Stimulated activated CD4-positive, alpha-beta T cell treated with anti-CD3 and anti-CD28 coated beads, TNF-alpha, amount 100 ng/mL, for 4 hours (primary cell): ENCODE measurements around the gene ZNF142.
A peak's percentile ranks its signal among the peaks of the same experiment; 100 is the strongest.

Experiments used
- DNase-seq, 3 experiments: peaks; one replicate each; pipeline ENCODE4 v3.0.0-alpha.2; 2020; ENCODE audit warnings: low read depth in 3 of 3

The ZNF142 gene, protein sequence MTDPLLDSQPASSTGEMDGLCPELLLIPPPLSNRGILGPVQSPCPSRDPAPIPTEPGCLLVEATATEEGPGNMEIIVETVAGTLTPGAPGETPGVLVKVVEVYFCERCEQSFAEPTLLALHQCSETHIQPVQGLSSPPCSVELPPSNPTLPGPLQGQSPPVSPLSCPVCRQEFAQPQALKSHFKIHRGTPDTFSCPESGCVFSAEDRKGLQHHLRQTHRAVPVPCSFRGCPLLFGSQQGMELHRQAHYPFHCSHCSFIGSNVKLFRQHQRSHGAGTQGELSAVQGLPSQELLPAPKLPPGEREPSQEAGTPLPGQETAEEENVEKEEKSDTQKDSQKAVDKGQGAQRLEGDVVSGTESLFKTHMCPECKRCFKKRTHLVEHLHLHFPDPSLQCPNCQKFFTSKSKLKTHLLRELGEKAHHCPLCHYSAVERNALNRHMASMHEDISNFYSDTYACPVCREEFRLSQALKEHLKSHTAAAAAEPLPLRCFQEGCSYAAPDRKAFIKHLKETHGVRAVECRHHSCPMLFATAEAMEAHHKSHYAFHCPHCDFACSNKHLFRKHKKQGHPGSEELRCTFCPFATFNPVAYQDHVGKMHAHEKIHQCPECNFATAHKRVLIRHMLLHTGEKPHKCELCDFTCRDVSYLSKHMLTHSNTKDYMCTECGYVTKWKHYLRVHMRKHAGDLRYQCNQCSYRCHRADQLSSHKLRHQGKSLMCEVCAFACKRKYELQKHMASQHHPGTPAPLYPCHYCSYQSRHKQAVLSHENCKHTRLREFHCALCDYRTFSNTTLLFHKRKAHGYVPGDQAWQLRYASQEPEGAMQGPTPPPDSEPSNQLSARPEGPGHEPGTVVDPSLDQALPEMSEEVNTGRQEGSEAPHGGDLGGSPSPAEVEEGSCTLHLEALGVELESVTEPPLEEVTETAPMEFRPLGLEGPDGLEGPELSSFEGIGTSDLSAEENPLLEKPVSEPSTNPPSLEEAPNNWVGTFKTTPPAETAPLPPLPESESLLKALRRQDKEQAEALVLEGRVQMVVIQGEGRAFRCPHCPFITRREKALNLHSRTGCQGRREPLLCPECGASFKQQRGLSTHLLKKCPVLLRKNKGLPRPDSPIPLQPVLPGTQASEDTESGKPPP (N-terminal part only)

DNA sequence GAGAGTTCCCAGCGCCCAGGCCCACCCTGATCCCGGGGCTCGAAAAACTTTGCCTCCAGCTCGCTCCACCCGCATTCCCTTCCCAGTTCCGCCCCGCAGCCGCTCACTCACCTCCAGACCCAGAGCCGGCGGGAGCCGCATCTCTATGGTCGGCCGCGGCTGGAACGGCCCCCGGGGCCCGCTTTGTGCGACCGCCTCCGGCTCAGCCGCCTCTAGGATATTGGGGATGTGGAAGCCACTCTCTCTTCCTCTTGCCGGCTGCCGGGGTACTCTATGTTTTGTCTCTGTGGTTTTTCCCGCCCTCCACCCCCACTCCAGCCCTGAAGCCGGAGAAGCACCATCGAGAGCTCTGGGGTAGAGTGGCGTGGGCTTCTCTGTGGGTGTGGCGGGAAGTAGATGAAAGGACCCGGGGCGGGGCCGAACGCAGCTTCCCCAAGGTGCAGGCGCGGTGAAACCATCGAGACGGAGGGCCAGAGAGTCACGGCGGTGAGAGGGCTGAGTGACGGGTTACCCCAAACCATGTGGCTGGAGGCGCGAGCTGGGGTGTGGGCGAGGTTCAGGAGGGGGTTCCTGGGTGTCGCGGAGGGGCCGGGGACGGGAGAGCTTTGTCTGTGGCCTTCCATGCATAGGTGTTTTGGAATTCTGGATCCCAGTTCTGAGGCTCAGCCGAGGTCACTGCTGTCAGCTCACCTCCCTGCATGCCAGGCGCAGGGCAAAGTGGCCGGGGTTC is at the start of gene ZNF142, which contains the start of gene BCS1L:
ZNF142 (minus strand) TSS at position 366 of the 730 bp plus-strand sequence. CDS start 3,194 bp downstream, outside the sequence.
BCS1L (plus strand) TSS at position 426 of the 730 bp plus-strand sequence. CDS start 1,305 bp downstream, outside the sequence.
- peak; percentile 89 to 94 (median 90) for DNase-seq

DNA sequence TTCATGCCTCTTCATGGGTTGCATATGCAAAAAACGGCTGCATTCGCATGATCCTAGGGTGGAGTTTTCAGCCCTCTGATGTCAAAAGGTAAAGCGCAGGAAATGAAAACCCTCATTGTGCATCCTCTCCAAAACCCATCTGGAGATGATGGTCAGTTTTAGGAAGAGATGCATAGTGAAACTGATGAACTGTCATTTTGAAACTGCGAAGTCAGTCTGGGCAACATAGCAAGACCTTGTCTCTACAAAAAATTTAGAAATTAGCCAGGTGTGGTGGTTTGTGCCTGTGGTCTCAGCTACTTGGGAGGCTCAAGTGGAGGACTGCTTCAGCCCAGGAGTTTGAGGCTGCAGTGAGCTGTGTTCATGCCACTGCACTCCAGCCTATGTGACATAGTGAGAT is 48.7 kb upstream of the ZNF142 start:
- DNase-seq: no peak

DNA sequence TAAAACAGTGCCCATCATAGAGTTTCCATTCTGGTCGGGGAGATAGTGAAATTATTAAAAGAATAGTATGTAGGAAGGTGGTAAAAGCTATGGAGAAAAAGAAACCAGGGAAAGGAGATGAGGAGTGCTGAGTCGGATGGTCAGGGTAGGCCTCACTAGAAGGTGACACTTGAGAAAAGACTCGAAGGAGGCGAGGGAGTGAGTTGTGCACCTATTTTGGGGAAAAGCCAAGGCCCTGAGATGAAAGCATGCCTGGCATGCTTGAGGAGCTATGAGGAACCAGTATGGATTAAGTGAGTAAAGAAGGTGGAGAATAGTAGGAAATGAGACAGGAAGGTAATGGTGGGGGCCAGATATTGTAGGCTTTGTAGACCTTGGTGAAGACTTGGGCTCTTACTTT is 43.9 kb upstream of the ZNF142 start:
- no peak for DNase-seq

DNA sequence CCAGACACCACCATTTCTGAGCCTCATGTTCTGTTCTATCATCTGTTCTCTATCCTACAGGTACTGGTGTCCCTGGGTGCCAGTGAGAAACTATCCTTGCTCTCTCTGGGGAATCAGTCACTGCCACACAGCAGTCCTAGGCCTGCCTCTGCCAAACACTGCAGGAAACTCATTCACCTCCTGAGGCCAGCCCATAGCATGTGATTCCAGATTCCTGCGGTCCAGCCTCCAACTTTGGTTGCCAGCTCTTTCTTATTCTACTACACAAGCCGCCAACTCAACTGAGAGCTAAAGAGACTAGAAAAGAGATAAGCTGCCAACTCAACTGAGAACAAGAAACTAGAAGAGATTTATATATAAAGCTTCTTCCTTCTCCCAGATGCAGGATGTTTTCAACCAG is 42.4 kb upstream of the ZNF142 start:
- DNase-seq: no peak

DNA sequence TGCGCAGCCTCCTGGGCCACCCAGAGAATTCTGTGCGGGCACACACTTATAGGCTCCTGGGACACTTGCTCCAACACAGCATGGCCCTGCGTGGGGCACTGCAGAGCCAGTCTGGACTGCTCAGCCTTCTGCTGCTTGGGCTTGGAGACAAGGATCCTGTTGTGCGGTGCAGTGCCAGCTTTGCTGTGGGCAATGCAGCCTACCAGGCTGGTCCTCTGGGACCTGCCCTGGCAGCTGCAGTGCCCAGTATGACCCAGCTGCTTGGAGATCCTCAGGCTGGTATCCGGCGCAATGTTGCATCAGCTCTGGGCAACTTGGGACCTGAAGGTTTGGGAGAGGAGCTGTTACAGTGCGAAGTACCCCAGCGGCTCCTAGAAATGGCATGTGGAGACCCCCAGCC is 39.5 kb upstream of the ZNF142 start:
- DNase-seq: no peak

DNA sequence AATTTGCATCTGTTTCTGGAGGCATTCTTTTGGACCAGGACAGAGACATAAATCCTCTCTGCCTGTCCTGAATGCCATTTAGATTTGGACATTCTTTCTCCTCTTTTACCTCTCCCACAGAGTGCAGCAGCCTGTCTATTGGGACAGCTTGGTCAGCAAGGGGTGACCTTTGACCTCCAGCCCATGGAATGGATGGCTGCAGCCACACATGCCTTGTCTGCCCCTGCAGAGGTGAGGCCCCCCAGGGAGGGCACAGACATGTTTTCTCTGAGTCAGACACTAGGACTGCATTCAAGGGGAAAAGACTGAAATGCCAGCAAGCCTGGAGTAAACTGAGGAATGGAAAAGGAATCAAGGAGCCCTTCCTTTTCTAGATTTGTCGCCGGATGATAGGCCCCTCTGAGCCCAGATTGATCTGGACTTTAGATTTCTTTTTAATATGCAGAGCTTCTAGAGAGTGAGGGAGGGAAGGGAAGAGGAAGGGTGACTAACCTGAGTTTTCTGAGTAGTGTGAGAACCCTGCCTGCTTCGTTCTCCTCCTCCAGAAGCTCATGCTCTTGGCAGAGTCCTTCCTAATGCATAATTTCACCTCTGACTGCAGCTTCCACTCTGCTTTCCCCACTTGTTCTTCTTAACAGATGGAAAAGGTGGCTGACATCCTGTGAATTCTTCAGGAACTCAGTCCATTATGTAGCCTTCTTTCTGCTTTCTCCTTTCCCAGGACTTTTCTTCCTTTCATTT is 35.2 kb upstream of the ZNF142 start:
- DNase-seq: no peak

DNA sequence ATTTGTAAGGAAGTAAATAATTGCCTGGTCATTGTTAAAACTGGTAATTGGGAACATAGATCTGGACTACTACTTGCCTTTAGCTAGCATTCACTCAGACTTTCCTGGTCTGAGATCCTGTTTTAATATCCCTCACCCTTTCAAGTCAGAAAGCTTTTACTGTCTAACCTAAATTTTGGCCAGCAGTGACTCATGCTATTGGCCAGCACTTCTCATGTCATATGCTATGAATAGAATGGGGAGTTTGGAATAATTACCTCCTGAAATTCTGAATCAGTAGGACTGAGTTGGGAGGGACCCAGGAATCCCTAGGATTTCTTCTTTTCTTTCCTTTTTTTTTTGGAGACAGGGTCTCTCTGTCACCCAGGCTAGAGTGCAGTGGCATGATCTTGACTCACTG is 31.8 kb upstream of the ZNF142 start:
- DNase-seq: no peak

DNA sequence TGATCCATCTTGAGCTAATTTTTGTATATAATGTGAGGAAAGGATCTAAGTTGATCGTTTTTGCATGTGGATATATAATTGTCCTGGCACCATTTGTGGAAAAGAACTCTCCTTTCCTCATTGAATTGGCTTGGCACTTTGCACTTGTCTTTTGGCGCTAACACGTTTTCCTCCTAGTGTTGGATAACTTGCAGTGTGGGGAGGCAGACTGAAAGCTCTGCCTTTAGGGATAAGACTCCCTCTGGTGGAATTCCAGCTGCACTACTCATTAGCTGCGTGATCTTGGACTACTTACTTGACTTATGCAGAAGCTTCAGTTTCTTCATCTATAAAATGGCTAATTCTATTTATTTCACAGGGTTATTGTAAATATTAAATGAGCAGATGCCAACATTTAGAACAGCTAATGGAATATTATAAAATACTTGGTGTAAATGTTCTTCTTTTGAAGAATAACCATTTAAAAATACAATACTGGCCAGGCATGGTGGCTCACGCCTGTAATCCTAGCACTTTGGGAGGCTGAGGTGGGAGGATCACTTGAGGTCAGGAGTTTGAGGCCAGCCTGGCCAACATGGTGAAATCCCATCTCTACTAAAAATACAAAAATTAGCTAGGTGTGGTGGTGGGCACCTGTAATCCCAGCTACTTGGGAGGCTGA is 28.1 kb upstream of the ZNF142 start:
- peak in 1 of 3 experiments; percentile 9 for DNase-seq

DNA sequence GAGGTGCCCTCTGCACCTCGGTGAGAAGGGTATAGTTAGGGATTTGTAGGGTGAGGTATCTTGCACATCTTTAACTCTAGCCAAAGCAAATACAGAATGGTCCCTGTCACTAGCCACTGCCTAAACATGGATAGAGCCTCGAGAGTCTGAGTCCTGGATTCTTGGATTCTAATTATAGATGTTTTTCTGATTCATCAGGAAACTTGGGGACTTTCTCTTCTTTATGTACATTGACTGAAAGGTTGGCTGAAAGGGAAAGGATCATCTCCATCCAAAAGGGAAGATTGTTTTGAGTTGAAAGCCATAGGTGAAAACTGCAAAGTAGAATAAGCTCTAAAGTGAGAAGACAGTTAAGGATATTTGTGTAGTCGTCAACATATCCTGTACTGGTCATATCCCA is 20.6 kb upstream of the ZNF142 start:
- no peak for DNase-seq

DNA sequence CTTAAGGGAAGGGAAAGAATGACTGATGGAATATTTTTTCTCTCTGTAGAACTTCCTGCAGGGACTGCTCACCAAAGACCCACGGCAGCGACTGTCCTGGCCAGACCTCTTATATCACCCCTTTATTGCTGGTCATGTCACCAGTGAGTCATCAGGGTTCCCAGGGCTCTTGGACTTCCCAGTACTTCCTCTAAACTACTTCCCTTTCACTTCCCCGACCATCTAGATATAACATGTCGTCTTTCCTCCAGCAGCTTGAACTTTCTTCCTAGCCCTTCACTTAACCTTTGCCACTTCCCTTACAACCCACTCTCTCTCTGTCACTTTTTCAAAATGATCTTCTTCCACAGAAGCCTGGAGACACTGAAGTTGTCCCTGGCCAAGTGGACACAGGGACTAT is 19.7 kb upstream of the ZNF142 start:
- DNase-seq: no peak

DNA sequence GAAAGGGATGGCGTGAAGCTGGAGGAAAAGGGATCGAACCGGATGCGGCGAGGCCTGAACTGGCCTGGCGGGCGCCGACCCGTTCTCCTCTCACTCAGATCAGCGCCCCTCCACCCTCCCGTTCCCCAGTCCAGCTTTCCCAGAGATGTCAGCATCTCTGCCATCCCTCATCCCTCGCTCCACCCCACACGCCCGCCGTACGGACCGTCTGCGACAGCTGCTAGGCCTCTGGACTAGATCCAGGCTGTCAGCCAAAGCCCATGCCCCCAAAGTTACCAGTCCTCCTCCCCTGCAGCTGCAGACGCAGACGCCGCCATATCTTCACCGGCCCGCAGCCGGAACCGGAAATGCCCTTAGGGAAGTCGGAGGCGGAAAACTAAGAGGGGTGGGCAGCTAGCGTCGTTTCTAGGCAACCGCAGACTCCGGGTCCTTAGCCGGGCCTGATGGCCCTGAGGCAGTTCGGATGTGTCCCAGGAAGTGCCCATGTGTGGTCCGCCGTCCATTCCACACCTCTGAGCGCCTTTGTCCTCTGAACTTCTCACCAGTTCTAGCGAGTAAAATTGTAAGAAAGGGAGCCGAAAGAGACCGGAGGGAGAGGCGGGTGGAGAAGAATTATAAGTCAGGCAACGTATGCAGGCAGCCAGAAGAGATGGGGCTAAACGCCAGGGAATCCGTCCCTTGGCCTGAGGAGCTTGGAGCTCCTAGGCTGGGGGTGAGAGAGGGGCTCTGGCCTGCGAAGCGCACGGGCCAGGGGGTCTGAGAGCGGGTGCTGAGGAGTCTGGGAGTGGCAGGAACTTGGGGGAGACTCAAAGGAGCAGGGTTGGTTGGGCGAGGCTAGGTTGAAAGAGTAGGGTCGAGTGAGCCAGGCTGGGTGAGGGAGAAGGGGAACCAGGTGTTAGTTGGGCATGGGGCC is 12.5 kb upstream of the ZNF142 start, which contains the start of the genes RNF25 and STK36:
RNF25 (minus strand) TSS at position 349 of the 913 bp plus-strand sequence; CDS start at position 317, 32 bp downstream.
STK36 (plus strand) TSS at position 433 of the 913 bp plus-strand sequence. CDS start 744 bp downstream, outside the sequence.
- DNase-seq: peak; percentile 60 to 66 (median 60)

DNA sequence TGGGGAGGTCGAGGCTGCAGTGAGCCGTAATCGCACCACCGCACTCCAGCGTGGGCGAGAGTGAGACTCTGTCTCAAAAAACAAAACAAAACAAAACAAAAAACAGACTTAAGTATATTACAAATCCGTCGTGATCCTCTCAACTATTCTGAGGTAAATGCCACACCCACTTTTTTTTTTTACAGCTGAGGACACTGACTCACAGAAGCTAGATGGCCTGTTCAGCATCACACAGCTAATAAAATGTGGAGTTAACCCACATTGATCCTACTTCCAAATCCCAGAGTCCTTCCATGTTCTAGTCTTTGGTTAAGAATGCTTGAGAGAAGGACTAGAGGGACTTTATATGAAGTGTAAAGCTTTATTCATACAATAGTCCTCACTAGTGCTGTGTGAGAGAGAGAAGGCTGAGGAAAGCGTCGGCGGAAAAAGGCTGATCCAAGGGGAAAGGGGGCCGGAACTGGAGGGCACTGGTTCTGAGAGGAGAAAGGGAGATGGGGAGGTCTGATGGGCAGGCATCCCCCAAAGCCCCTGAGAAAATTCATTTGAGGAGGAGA is 11.8 kb upstream of the ZNF142 start:
- no peak for DNase-seq

DNA sequence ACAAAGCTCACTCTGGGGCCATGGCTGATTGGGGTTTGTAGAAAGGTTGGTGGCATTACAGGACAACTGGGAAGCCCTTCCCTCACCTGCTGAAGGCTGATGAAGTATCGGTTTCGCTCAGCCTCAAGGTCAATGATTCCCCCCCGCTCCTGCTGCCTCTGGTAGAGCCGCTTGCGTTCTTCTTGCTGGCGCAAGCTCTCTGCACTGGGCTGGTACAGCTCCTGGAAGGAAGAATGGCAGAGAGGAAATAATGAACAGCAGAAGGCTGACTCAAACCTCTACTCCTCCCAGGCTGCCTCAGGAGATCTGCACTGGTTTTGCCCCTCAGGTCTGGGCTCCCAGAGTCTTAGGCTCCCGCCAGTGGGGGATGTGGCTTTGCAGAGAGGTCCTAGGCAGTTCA is 5.2 kb upstream of the ZNF142 start:
- DNase-seq: no peak

DNA sequence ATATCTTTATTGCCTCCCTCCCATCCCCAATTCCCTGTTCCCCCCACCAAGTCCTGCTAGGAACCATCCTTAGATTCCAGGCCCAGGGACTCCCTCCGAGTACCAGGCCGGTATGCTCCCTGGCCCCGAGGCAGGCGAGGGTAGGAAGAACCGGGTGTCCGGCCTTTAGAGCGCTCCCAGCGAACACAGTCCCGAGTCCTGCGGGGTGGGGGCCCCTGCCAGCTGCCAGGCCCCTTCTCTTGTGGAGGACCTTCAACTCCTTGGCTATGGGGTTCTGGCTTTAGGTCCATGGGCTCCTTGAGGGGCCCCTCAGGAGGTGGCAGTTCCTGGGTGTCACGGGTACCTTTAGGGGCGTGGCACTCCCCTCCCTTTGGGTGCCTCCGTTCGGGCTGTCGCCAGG is 4.5 kb upstream of the ZNF142 start:
- no peak for DNase-seq

DNA sequence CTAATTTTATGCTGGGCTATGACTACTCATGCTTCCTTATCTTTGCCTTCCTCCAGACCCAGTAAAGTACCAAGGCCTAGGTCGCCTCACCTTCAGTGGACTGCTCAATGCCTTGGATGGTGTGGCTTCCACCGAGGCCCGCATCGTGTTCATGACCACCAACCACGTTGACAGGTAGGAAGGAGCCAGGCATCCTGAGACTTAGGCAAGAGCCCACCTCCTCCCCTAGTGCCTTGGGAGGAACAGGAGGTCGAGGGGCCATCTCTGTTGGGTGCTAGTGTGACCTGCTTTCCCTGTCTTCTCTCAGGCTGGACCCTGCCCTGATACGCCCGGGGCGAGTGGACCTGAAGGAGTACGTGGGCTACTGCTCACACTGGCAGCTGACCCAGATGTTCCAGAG is 3.4 kb upstream of the ZNF142 start:
- DNase-seq: no peak

DNA sequence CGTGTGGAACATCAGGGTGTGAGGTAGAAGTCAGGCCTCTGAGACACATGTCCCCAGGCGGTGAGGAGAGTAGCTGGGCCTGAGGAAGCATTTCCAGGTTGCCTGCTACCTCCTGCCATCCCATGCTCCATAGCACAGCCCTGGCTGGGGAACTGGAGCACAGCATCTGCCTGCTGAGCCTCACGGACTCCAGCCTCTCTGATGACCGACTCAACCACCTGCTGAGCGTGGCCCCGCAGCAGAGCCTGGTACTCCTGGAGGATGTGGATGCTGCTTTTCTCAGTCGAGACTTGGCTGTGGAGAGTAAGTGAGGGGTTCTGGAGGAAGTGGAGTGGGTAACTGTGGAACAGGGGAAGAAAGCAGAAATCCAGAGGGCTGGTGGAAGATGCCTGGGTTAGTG is 3.0 kb upstream of the ZNF142 start:
- no peak for DNase-seq

DNA sequence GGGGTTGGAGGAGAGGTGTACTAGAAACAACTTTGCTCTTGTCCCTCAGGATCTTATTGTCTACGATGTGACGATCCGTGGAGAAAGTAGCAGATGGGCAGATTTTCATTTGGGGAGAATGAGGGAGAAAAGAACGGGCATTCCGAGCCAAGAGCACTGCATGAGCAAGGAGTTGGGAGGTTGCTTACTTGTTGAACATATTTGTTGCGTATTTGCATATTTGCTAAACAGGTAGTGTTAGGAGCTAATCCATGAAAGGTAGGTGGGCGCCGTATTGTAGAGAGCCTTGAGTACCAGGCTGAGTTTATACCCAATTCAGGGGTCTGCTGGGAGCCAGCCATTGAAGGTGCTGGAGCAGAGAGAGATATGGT is 550 bp upstream of the ZNF142 start:
- DNase-seq: no peak

DNA sequence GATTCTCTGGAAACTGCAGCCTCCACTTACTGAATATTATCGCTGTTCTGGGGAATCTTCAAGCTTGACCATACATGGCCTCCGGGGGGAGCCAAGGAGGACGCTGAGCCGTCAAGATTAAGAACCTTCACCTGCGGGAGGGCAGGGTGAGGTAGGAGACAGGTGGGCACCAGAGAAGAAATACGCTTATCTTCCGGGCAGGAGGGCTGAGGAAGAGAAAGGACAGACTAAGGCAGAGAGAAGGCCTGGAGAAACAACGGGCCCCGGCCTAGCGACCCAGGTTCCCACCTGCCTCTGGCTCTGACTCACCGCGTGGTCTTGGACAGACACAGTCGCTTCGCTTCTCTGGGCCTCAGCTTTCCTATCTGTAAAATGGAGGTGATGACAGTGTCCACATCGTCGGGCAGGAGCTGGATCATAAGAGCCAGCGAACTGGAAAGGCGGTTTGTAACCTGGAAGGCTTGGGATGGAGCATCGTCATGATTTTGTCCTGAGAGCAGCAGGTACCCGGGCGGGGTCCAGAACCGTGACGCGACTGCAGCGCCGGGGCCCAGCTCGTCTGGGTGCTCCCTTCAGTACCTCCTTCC is 659 bp downstream of the ZNF142 start:
- peak in 1 of 3 experiments; percentile 30 for DNase-seq
